Neuronal stem cell (in vitro differentiated cells): ENCODE measurements around the gene ANTXR1.

Experiments
- DNase-seq: peaks from one replicate; pipeline ENCODE4 v3.0.0-alpha.2; 2013; ENCODE audit warnings: low spot score
- H2AFZ ChIP-seq: one replicate; pipeline ENCODE4 v1.6.1; 2013; ENCODE audit warnings: mild to moderate bottlenecking, low read length, inconsistent platforms
- H2AK5ac ChIP-seq: 2 replicates; pipeline ENCODE4 v1.6.1; 2013; ENCODE audit warnings: low read depth, mild to moderate bottlenecking, inconsistent platforms, low read length, moderate library complexity, mixed read lengths
- H2BK120ac ChIP-seq: 2 replicates; pipeline ENCODE4 v1.6.1; 2013; ENCODE audit warnings: low read depth, mild to moderate bottlenecking, inconsistent platforms, low read length, moderate library complexity, mixed read lengths
- H2BK12ac ChIP-seq: one replicate; pipeline ENCODE4 v1.6.1; 2013; ENCODE audit warnings: low read length, inconsistent platforms
- H2BK15ac ChIP-seq: 2 replicates; pipeline ENCODE4 v1.6.1; 2013; ENCODE audit warnings: mild to moderate bottlenecking, low read length, inconsistent platforms, mixed read lengths
- H2BK5ac ChIP-seq: one replicate; pipeline ENCODE4 v1.6.1; 2013; ENCODE audit warnings: inconsistent platforms, mild to moderate bottlenecking, low read length, moderate library complexity
- H3K14ac ChIP-seq: one replicate; pipeline ENCODE4 v1.6.1; 2013; ENCODE audit warnings: low read length, inconsistent platforms
- H3K18ac ChIP-seq: 2 replicates; pipeline ENCODE4 v1.6.1; 2013; ENCODE audit warnings: low read length, inconsistent platforms
- H3K23ac ChIP-seq: 2 replicates; pipeline ENCODE4 v1.6.1; 2013; ENCODE audit warnings: low read depth, mild to moderate bottlenecking, mixed read lengths, low read length, inconsistent platforms; ENCODE audit not compliant: poor library complexity
- H3K27ac ChIP-seq: replicated peaks from 3 replicates; pipeline ENCODE4 v1.5.1; 2013; ENCODE audit warnings: low read length, inconsistent platforms
- H3K27me3 ChIP-seq, 3 experiments: 2 replicates each; pipeline ENCODE4 v1.6.1; 2013; ENCODE audit warnings: low read length in 3 of 3, mild to moderate bottlenecking in 2 of 3, inconsistent platforms in 1 of 3, low read depth in 1 of 3, mixed read lengths in 1 of 3, moderate library complexity in 1 of 3; ENCODE audit not compliant: control insufficient read depth in 3 of 3, insufficient read depth in 3 of 3
- H3K36me3 ChIP-seq, 2 donors: replicated peaks in 1 of 2; 2 replicates each; pipeline ENCODE4 v1.6.1; 2013; ENCODE audit warnings: low read length in 2 of 2; ENCODE audit not compliant: control insufficient read depth in 2 of 2, insufficient read depth in 2 of 2
- H3K4ac ChIP-seq: 2 replicates; pipeline ENCODE4 v1.6.1; 2013; ENCODE audit warnings: inconsistent platforms, mild to moderate bottlenecking, low read length, moderate library complexity
- H3K4me1 ChIP-seq, 2 donors: 1 replicate in 1 of 2; 2 replicates in 1 of 2; pipeline ENCODE4 v1.6.1; 2013; ENCODE audit warnings: low read length in 2 of 2, low read depth in 1 of 2; ENCODE audit not compliant: control insufficient read depth in 2 of 2, insufficient read depth in 1 of 2
- H3K4me2 ChIP-seq: one replicate; pipeline ENCODE4 v1.6.1; 2013; ENCODE audit warnings: mild to moderate bottlenecking, low read length, inconsistent platforms; ENCODE audit not compliant: insufficient read depth, poor library complexity, severe bottlenecking
- H3K4me3 ChIP-seq, 2 donors: 2 replicates each; pipeline ENCODE4 v1.5.1; 2013; ENCODE audit warnings: low read length in 2 of 2, mild to moderate bottlenecking in 2 of 2, inconsistent platforms in 1 of 2, moderate library complexity in 1 of 2
- H3K79me1 ChIP-seq: one replicate; pipeline ENCODE4 v1.6.1; 2013; ENCODE audit warnings: low read depth, mild to moderate bottlenecking, inconsistent platforms, low read length, moderate library complexity
- H3K9ac ChIP-seq: one replicate; pipeline ENCODE4 v1.6.1; 2013; ENCODE audit warnings: mild to moderate bottlenecking, low read depth, low read length, inconsistent platforms; ENCODE audit not compliant: poor library complexity
- H3K9me3 ChIP-seq, 2 donors: replicated peaks in 1 of 2; 2 replicates each; pipeline versions ENCODE3 to v1.6.1; 2013; ENCODE audit warnings: low read length in 2 of 2, mild to moderate bottlenecking in 2 of 2, inconsistent platforms in 1 of 2, low read depth in 1 of 2, mixed read lengths in 1 of 2, moderate library complexity in 1 of 2; ENCODE audit not compliant: control insufficient read depth in 2 of 2, insufficient read depth in 1 of 2
- H4K8ac ChIP-seq: one replicate; pipeline ENCODE4 v1.6.1; 2013; ENCODE audit warnings: low read depth, mild to moderate bottlenecking, inconsistent platforms, low read length, moderate library complexity
- H4K91ac ChIP-seq: one replicate; pipeline ENCODE4 v1.6.1; 2013; ENCODE audit warnings: low read length, low read depth, mild to moderate bottlenecking, inconsistent platforms; ENCODE audit not compliant: poor library complexity
- WGBS, 2 donors: extraction: QIAGEN DNeasy Blood & Tissue Kit; methylation state at CpG; one replicate each; pipeline ENCODE4 v1.1.7; 2013; ENCODE audit warnings: missing lambda C conversion rate in 2 of 2, mixed read lengths in 1 of 2; ENCODE audit not compliant: insufficient read length in 2 of 2, insufficient replicate concordance in 1 of 2; ENCODE audit errors: extremely low coverage in 2 of 2; 5-methylcytosine and 5-hydroxymethylcytosine counted together

The ANTXR1 gene

DNA sequence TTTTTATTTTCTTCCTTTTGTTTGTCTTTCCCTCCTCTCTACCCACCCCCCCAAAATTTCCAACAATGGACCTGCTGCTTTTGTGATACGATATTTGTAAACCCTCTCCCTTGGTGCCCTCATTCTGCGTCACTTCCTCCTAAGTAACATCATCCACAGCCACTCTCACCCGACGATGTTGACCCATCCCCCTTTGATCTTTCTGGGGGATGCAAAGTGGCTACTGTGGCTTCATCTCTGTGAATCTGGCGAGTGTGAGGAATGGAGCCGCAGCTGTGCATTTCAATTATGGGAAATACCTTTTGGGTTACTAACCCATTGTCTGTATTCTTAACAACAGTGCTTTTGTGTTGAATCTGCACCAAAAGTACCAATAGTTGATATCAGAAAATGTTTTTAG is 19.4 kb downstream of the ANTXR1 start:
- Histone ChIP-seq H2BK5ac (no peak overlapping the region), H3K36me3 (no peaks in the 10 kb centered on the region), H2BK120ac (no peak overlapping the region), H2BK15ac (no peak overlapping the region), H3K4me1 (peaks cover 8 to 27% of the 10 kb centered on the region in 2 donors), H3K27ac (no peak overlapping the region), H3K79me1 (no peaks in the 10 kb centered on the region), H4K8ac (no peak overlapping the region), H3K27me3 (no peaks in the 10 kb centered on the region), H3K4me2 (no peak overlapping the region), H2BK12ac (no peak overlapping the region), H3K14ac (no peak overlapping the region), H3K4me3 (no peak overlapping the region), H3K23ac (no peak overlapping the region), H3K18ac (no peak overlapping the region), H2AK5ac (no peak overlapping the region), H3K9ac (no peak overlapping the region), H2AFZ (no peak overlapping the region), H3K9me3 (peaks cover 0 to 10% of the 10 kb centered on the region in 2 donors), H4K91ac (no peak overlapping the region), H3K4ac (no peak overlapping the region)
- DNase-seq, result no peak
- no CpG with 5 or more reads among the region's 6 CpGs for WGBS, 2 donors

DNA sequence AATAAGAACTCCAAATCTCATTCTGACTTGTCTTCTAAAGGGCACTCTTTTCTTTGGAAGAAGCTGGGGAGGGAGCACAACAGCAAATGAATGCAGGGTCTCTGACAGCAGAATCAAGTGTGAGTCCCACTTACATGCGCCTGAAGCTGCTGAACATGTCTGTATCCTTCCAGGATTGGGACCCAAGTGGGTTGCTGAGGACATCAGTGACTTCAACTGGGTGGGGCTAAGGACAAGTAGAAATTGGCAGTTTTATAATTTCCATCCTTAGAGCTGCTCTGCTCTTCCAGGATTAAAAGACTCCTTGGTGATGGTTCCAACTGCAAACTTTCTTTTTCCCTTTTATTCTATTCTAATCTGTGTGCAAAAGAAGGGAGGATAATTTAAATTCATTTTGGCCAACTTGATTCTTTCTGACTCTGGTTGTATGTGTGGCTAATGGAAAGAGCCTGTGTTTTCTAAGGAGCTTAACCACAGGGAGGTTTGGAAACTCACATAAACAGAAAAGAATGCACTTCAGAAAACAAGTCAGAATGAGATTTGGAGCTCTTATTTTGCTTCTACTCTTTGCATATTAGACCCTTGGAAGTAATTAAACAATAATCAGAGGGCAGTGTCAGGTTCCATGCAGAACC is 20.6 kb downstream of the ANTXR1 start:
- Histone ChIP-seq H3K27ac (no peak overlapping the region), H3K4ac (no peak overlapping the region), H3K36me3 (peaks cover 0 to 4% of the 10 kb centered on the region in 2 donors), H3K23ac (no peak overlapping the region), H3K27me3 (no peaks in the 10 kb centered on the region), H2BK15ac (no peak overlapping the region), H4K91ac (no peak overlapping the region), H3K9ac (no peak overlapping the region), H3K9me3 (no peaks in the 10 kb centered on the region), H3K4me1 (peaks cover 8 to 27% of the 10 kb centered on the region in 2 donors), H3K14ac (no peak overlapping the region), H3K4me3 (no peak overlapping the region), H2BK120ac (no peak overlapping the region), H2BK12ac (no peak overlapping the region), H3K18ac (no peak overlapping the region), H2AFZ (no peak overlapping the region), H3K79me1 (no peaks in the 10 kb centered on the region), H3K4me2 (no peak overlapping the region), H2BK5ac (no peak overlapping the region), H4K8ac (no peak overlapping the region), H2AK5ac (no peak overlapping the region)
- WGBS, 2 donors, result no CpG with 5 or more reads among the region's 1 CpG
- DNase-seq, result no peak

DNA sequence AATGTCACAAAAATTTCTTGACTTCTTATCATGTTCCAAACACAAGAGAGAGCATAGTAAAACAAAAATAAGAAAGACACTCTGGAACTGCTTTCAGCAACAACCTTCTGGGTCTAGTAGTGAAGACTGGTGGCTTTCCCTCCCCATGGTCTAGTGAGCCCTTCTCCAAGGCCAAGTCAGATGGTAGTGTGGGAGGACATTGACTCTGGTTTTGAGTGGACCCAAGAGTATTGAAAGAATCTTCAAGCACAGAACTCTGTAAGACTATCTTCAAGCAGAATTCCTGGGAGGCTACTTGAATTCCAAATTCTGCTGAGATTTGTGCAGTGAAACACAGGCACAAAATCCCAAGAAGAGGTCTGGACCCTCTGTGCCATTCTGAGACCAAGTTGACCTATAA is 21.1 kb downstream of the ANTXR1 start:
- H3K14ac ChIP-seq, result no peak overlapping the region
- no peak for DNase-seq

DNA sequence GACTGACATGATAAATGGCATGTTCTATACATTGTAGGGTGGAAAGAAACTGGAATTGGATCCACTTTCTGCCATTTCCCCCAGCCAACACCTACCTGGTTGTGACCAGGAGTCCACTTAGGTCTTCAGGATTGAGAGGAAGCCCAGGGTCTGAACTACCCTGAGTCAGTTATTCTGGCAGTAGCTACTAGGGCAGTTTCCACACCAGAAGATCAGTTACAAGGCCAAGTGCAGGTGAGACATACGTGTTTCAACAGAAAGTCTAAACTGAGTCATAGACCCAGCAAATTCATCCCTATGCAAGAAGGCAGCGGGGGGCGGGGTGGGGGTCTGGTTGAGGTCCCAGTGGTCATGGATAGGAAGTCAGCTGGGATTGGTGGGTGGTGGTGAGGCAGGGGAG is 21.9 kb downstream of the ANTXR1 start:
- Histone ChIP-seq H2BK12ac (no peak overlapping the region), H3K36me3 (peaks cover 0 to 6% of the 10 kb centered on the region in 2 donors), H3K27ac (no peak overlapping the region), H4K8ac (no peak overlapping the region), H3K27me3 (no peaks in the 10 kb centered on the region), H3K18ac (no peak overlapping the region), H3K9me3 (no peaks in the 10 kb centered on the region), H3K4me3 (no peak overlapping the region), H3K9ac (no peak overlapping the region), H3K4me1 (peaks cover 8 to 27% of the 10 kb centered on the region in 2 donors), H4K91ac (no peak overlapping the region), H2AFZ (no peak overlapping the region), H3K14ac (no peak overlapping the region), H3K4me2 (no peak overlapping the region), H2AK5ac (no peak overlapping the region), H3K4ac (no peak overlapping the region), H2BK5ac (no peak overlapping the region), H2BK15ac (no peak overlapping the region), H2BK120ac (no peak overlapping the region), H3K23ac (no peak overlapping the region), H3K79me1 (no peaks in the 10 kb centered on the region)
- no peak for DNase-seq
- no CpG with 5 or more reads among the region's 3 CpGs for WGBS, 2 donors

More for the DNA sequence above, 21.1 kb downstream of the ANTXR1 start:
- Histone ChIP-seq H3K4me2 (no peak overlapping the region), H3K4me1 (peaks cover 8 to 27% of the 10 kb centered on the region in 2 donors), H3K79me1 (no peaks in the 10 kb centered on the region), H3K9ac (no peak overlapping the region), H3K23ac (no peak overlapping the region), H4K91ac (no peak overlapping the region), H3K18ac (no peak overlapping the region), H3K36me3 (peaks cover 0 to 4% of the 10 kb centered on the region in 2 donors), H2BK12ac (no peak overlapping the region), H3K9me3 (no peaks in the 10 kb centered on the region), H3K4me3 (no peak overlapping the region), H2BK120ac (no peak overlapping the region), H3K4ac (no peak overlapping the region), H2AK5ac (no peak overlapping the region), H3K27ac (no peak overlapping the region), H2BK15ac (no peak overlapping the region), H2BK5ac (no peak overlapping the region), H3K27me3 (no peaks in the 10 kb centered on the region), H2AFZ (no peak overlapping the region), H4K8ac (no peak overlapping the region)
